Spleen (tissue), 7 donors: ENCODE measurements around the gene VSX2.

Source experiments
- POLR2A ChIP-seq, 3 donors: fragments of 450-650 bp; IDR thresholded peaks; one replicate each; pipeline ENCODE4 v1.5.1; 2017; ENCODE audit warnings: antibody characterized with exemption in 3 of 3, mild to moderate bottlenecking in 1 of 3
- POLR2AphosphoS5 ChIP-seq, 3 donors: sonication (generic); formaldehyde crosslinking; IDR thresholded peaks; one replicate each; pipeline ENCODE4 v1.5.1; 2017; ENCODE audit warnings: antibody characterized with exemption in 3 of 3
- TF ChIP-seq, protein P1 (sequence below), 11 experiments: fragments of 200-600 bp in 7 of 11; fragments of 450-650 bp in 4 of 11; sonication (generic) in 4 of 11; IDR thresholded peaks in 8 of 11; conservative IDR thresholded peaks in 3 of 11; 1 replicate in 7 of 11; 2 replicates in 4 of 11; pipeline versions ENCODE4 v1.4.0 to v1.8.0; 2016 to 2021; ENCODE audit warnings: antibody characterized with exemption in 11 of 11, inconsistent platforms in 4 of 11, mild to moderate bottlenecking in 1 of 11
- donor health status: DM: no; HTN: no; CAD: no; lungs with moderate emphysema.
- donor health status: DM: no; HTN: no; CAD: no.
- donor health status: DM: no; HTN: no; CAD: no.

DNA sequence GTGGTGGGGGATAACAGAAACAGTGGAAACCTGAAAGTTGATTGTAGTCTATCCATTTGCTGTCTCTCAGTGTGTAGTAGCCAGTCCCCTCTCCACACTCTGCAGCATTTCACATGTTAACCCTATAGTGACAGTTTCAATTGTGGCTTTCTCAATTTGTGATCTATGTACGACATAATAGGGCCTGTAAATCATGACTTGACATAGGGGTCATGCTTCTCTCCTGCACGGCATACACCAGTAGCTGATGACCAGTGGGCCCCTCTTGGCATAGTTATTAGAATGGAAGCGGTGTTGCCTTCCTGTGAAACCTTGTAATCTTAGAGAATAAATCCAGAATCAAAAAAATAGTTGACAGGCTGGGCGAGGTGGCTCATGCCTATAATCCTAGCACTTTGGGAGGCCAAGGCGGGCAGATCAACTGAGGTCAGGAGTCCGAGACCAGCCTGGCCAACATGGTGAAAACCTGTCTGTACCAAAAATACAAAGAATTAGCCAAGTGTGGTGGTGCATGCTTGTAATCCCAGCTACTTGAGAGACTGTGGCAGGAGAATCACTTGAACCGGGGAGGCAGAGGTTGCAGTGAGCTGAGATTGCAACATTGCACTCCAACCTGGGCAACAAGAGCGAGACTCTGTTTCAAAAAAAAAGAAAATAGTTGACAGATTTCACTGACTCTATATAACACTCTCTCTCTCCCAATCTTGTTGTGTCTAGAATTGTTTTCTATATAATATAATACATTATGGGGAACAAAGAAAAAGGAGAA, 44.6 kb upstream of the VSX2 start:
- TF ChIP-seq POLR2A (IDR thresholded peaks at IDR 0.05): no peak
- TF ChIP-seq, protein P1, sequence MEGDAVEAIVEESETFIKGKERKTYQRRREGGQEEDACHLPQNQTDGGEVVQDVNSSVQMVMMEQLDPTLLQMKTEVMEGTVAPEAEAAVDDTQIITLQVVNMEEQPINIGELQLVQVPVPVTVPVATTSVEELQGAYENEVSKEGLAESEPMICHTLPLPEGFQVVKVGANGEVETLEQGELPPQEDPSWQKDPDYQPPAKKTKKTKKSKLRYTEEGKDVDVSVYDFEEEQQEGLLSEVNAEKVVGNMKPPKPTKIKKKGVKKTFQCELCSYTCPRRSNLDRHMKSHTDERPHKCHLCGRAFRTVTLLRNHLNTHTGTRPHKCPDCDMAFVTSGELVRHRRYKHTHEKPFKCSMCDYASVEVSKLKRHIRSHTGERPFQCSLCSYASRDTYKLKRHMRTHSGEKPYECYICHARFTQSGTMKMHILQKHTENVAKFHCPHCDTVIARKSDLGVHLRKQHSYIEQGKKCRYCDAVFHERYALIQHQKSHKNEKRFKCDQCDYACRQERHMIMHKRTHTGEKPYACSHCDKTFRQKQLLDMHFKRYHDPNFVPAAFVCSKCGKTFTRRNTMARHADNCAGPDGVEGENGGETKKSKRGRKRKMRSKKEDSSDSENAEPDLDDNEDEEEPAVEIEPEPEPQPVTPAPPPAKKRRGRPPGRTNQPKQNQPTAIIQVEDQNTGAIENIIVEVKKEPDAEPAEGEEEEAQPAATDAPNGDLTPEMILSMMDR (IDR thresholded peaks at IDR 0.05 in 8 of 11, conservative IDR thresholded peaks at IDR 0.05 in 3 of 11): no peak
- TF ChIP-seq POLR2AphosphoS5 (IDR thresholded peaks at IDR 0.05): no peak
